8988T (cell line): ENCODE results near the gene FAM168A.
"Not testable (repeated sequence)": the region's sequence is repeated elsewhere in the genome, so short reads cannot be mapped to it uniquely, and the experiment has no call there.

Experiments
- DNase-seq: peaks from one replicate; pipeline ENCODE4 v3.0.0; 2011

FAM168A gene

GRCh38 chr11:73465023-73465675 is 132.8 kb downstream of the FAM168A start:
- DNase-seq: no peak

- no peak for DNase-seq
These were observed 133.6 kb downstream of the FAM168A start for GRCh38 chr11:73464347-73464746.

- DNase-seq: no peak
These were observed 134.6 kb downstream of the FAM168A start for GRCh38 chr11:73463359-73463758.

- DNase-seq: no peak
These were observed 135.9 kb downstream of the FAM168A start for GRCh38 chr11:73461964-73462363.

GRCh38 chr11:73461335-73461840 is 136.5 kb downstream of the FAM168A start:
- no peak for DNase-seq

- no peak for DNase-seq
These were observed 139.7 kb downstream of the FAM168A start for GRCh38 chr11:73458201-73458600.

- no peak for DNase-seq
These were observed 142.9 kb downstream of the FAM168A start for GRCh38 chr11:73454987-73455386.

GRCh38 chr11:73453562-73453961 is 144.3 kb downstream of the FAM168A start:
- no peak for DNase-seq

- DNase-seq: no peak
These were observed 145.2 kb downstream of the FAM168A start for GRCh38 chr11:73452726-73453125.

- no peak for DNase-seq
These were observed 146.0 kb downstream of the FAM168A start for GRCh38 chr11:73451896-73452295.

GRCh38 chr11:73446766-73447165 is 151.1 kb downstream of the FAM168A start:
- no peak for DNase-seq

- no peak for DNase-seq
These were observed 151.9 kb downstream of the FAM168A start for GRCh38 chr11:73445980-73446379.

- no peak for DNase-seq
These were observed 158.7 kb downstream of the FAM168A start for GRCh38 chr11:73439002-73439843.

- DNase-seq: not testable (repeated sequence)
These were observed 161.1 kb downstream of the FAM168A start for GRCh38 chr11:73436859-73437258.

GRCh38 chr11:73431396-73431795 is 166.5 kb downstream of the FAM168A start:
- no peak for DNase-seq

- DNase-seq: no peak
These were observed 167.6 kb downstream of the FAM168A start for GRCh38 chr11:73430326-73430725.

- DNase-seq: no peak
These were observed 168.7 kb downstream of the FAM168A start for GRCh38 chr11:73429121-73429750.

- DNase-seq: no peak
These were observed 169.2 kb downstream of the FAM168A start for GRCh38 chr11:73428699-73429098.

- DNase-seq: no peak
These were observed 169.7 kb downstream of the FAM168A start for GRCh38 chr11:73428227-73428626.

GRCh38 chr11:73426219-73426850 is 171.6 kb downstream of the FAM168A start:
- DNase-seq: no peak

- DNase-seq: no peak
These were observed 172.8 kb downstream of the FAM168A start for GRCh38 chr11:73425108-73425507.

GRCh38 chr11:73423506-73423905 is 174.4 kb downstream of the FAM168A start:
- no peak for DNase-seq

GRCh38 chr11:73422886-73423285 is 175.0 kb downstream of the FAM168A start:
- DNase-seq: no peak
